PFSK-1 (cell line): ENCODE results near the gene SLC29A4.

Experiments
- POLR2AphosphoS5 ChIP-seq: IDR thresholded peaks from 2 replicates; pipeline ENCODE4 v1.6.1; 2012; ENCODE audit warnings: low read depth, mild to moderate bottlenecking, control low read depth, low read length, moderate library complexity
- TAF1 ChIP-seq: IDR thresholded peaks from 2 replicates; pipeline ENCODE4 v1.6.1; 2012; ENCODE audit warnings: low read length, control low read depth, borderline replicate concordance; ENCODE audit not compliant: insufficient read depth

- TF ChIP-seq POLR2AphosphoS5 (no peak), TAF1 (no peak)
These were observed 40.1 kb downstream of the SLC29A4 start for GRCh38 chr7:5322621-5323410.
